ENCODE measurements around the gene DPF3. TPM values are rescaled to one million over a fixed set of nuclear protein-coding genes. Genes with fewer than 3 reads are reported as not detected.

DPF3 gene
- total RNA-seq, 4 donors from 2014 or later = 16.7 to 27.8 (median 20.3) TPM

GRCh38 chr14:72758993-72759392, 134.9 kb downstream of the DPF3 start:
- Histone ChIP-seq H3K4me1 (peaks cover 0 to 7% of the 10 kb centered on the region in 2 donors), H3K27ac (no peak overlapping the region), H3K27me3 (no peaks in the 10 kb centered on the region), H3K4me3 (no peak overlapping the region), H3K9me3 (peaks cover 0 to 15% (median 6%) of the 10 kb centered on the region in 3 donors), H3K36me3 (peaks cover 0 to 10% of the 10 kb centered on the region in 2 donors)
- ATAC-seq = no peak
- DNase-seq = no peak
- in situ Hi-C loops (cut with MboI; ENCODE audit: low sequenced_read_pairs in 4 of 4) = no loop called here
- TF ChIP-seq CTCF (IDR thresholded peaks at IDR 0.05 in 4 of 5, conservative IDR thresholded peaks at IDR 0.05 in 1 of 5) (no peak), POLR2A (IDR thresholded peaks at IDR 0.05) (no peak)
- intact Hi-C loops (cut with DNase I; ENCODE audit: low total_unique reads) = no loop called here

GRCh38 chr14:72758420-72758819, 135.5 kb downstream of the DPF3 start:
- Histone ChIP-seq H3K27ac (no peak overlapping the region), H3K4me3 (no peak overlapping the region), H3K27me3 (no peaks in the 10 kb centered on the region), H3K9me3 (peaks cover 0 to 15% (median 6%) of the 10 kb centered on the region in 3 donors), H3K36me3 (peaks cover 0 to 10% of the 10 kb centered on the region in 2 donors), H3K4me1 (peaks cover 0 to 10% of the 10 kb centered on the region in 2 donors)
- no peak for ATAC-seq
- intact Hi-C loops (cut with DNase I; ENCODE audit: low total_unique reads) = no loop called here
- in situ Hi-C loops (cut with MboI; ENCODE audit: low sequenced_read_pairs in 4 of 4) = no loop called here
- DNase-seq = no peak
- TF ChIP-seq CTCF (IDR thresholded peaks at IDR 0.05 in 4 of 5, conservative IDR thresholded peaks at IDR 0.05 in 1 of 5) (no peak), POLR2A (IDR thresholded peaks at IDR 0.05) (no peak)

GRCh38 chr14:72756967-72757366, 136.9 kb downstream of the DPF3 start:
- no peak for DNase-seq
- TF ChIP-seq CTCF (IDR thresholded peaks at IDR 0.05 in 4 of 5, conservative IDR thresholded peaks at IDR 0.05 in 1 of 5) = no peak
- no peak for TF ChIP-seq POLR2A (IDR thresholded peaks at IDR 0.05)
- no peak overlapping the region for H3K4me3 ChIP-seq

GRCh38 chr14:72755766-72756165, 138.1 kb downstream of the DPF3 start:
- peaks cover 3 to 10% of the 10 kb centered on the region in 2 donors for H3K4me1 ChIP-seq
- DNase-seq = no peak
- H3K4me3 ChIP-seq = no peak overlapping the region
- no peak for TF ChIP-seq CTCF (IDR thresholded peaks at IDR 0.05 in 4 of 5, conservative IDR thresholded peaks at IDR 0.05 in 1 of 5)
- TF ChIP-seq POLR2A (IDR thresholded peaks at IDR 0.05) = no peak
- in situ Hi-C loops (cut with MboI; ENCODE audit: low sequenced_read_pairs in 4 of 4) = no loop called here
- no peaks in the 10 kb centered on the region for H3K27me3 ChIP-seq
- no peak for ATAC-seq
- intact Hi-C loops (cut with DNase I; ENCODE audit: low total_unique reads) = no loop called here
- no peak overlapping the region for H3K27ac ChIP-seq
- H3K36me3 ChIP-seq = peaks cover 0 to 10% of the 10 kb centered on the region in 2 donors
- H3K9me3 ChIP-seq = peaks cover 0 to 15% (median 6%) of the 10 kb centered on the region in 3 donors

More at GRCh38 chr14:72756967-72757366, 136.9 kb downstream of the DPF3 start:
- Histone ChIP-seq H3K4me1 (peaks cover under 1 to 10% of the 10 kb centered on the region in 2 donors), H3K27ac (no peak overlapping the region), H3K36me3 (peaks cover 0 to 10% of the 10 kb centered on the region in 2 donors), H3K27me3 (no peaks in the 10 kb centered on the region), H3K9me3 (peaks cover 0 to 15% (median 6%) of the 10 kb centered on the region in 3 donors)
- no peak for ATAC-seq
- in situ Hi-C loops (cut with MboI; ENCODE audit: low sequenced_read_pairs in 4 of 4) (no loop called here), intact Hi-C loops (cut with DNase I; ENCODE audit: low total_unique reads) (no loop called here)

- no peak overlapping the region for H3K4me3 ChIP-seq
- in situ Hi-C loops (cut with MboI; ENCODE audit: low sequenced_read_pairs in 4 of 4) = no loop called here
- no peak for ATAC-seq
- no peak for TF ChIP-seq POLR2A (IDR thresholded peaks at IDR 0.05)
- no peak for TF ChIP-seq CTCF (IDR thresholded peaks at IDR 0.05 in 4 of 5, conservative IDR thresholded peaks at IDR 0.05 in 1 of 5)
- H3K27ac ChIP-seq = no peak overlapping the region
- no peak for DNase-seq
- peaks cover 0 to 3% of the 10 kb centered on the region in 2 donors for H3K36me3 ChIP-seq
- peaks cover 3 to 10% of the 10 kb centered on the region in 2 donors for H3K4me1 ChIP-seq
- H3K27me3 ChIP-seq = no peaks in the 10 kb centered on the region
- peaks cover 0 to 10% (median 3%) of the 10 kb centered on the region in 3 donors for H3K9me3 ChIP-seq
- intact Hi-C loops (cut with DNase I; ENCODE audit: low total_unique reads) = no loop called here
These were observed 139.0 kb downstream of the DPF3 start for GRCh38 chr14:72754949-72755348.

Measured in gastrocnemius medialis (tissue), 4 donors.